WTC11 (cell line): ENCODE results near the gene RUNX1. TPM values are rescaled to one million over a fixed set of nuclear protein-coding genes. Genes with fewer than 3 reads are reported as not detected.

Source experiments
- ATAC-seq: fragments of 200-7000 bp; cut with Tn5 transposase; 2 replicates; pipeline ENCODE4 v1.10.0; 2021; ENCODE audit warnings: mild to moderate bottlenecking, moderate library complexity
- CTCF ChIA-PET: fragments of 300-600 bp; sonication (Branson Sonifier 250); formaldehyde crosslinking; loops from one replicate; lab custom pipeline; 2021; ENCODE audit warnings: antibody characterized with exemption; lab: Charles Lee
- POLR2A ChIA-PET: fragments of 350-600 bp; sonication (Branson Sonifier 250); formaldehyde crosslinking; loops from one replicate; lab custom pipeline; 2021; ENCODE audit warnings: antibody characterized with exemption; lab: Charles Lee
- DNase-seq: peaks from one replicate; pipeline ENCODE4 v3.0.0; 2021; ENCODE audit warnings: low spot score
- H3K27ac Mint-ChIP-seq: 2 replicates; pipeline ENCODE4 v1.8.0; 2021; ENCODE audit warnings: mixed read lengths
- H3K27me3 Mint-ChIP-seq: 2 replicates; pipeline ENCODE4 v1.8.0; 2021; ENCODE audit warnings: low read depth, mild to moderate bottlenecking, moderate library complexity, mixed read lengths
- H3K36me3 Mint-ChIP-seq: 2 replicates; pipeline ENCODE4 v1.8.0; 2021; ENCODE audit warnings: mixed read lengths
- H3K4me1 Mint-ChIP-seq: 2 replicates; pipeline ENCODE4 v1.8.0; 2022; ENCODE audit warnings: mixed read lengths
- H3K4me3 Mint-ChIP-seq: 2 replicates; pipeline ENCODE4 v1.8.0; 2021; ENCODE audit warnings: mild to moderate bottlenecking, moderate library complexity, mixed read lengths
- H3K9me3 Mint-ChIP-seq: 2 replicates; pipeline ENCODE4 v1.8.0; 2021; ENCODE audit warnings: mixed read lengths
- ATF3 ChIP-seq: sonication (generic); formaldehyde crosslinking; conservative IDR thresholded peaks from 2 replicates; pipeline ENCODE4 v1.8.1; 2022; ENCODE audit warnings: mild to moderate bottlenecking, missing genetic modification reagents
- CTCF ChIP-seq: fragments of 200-600 bp; IDR thresholded peaks from 2 replicates; pipeline ENCODE4 v1.8.0; 2022; ENCODE audit warnings: antibody characterized with exemption
- FOXP1 ChIP-seq: sonication (generic); formaldehyde crosslinking; IDR thresholded peaks from 2 replicates; pipeline ENCODE4 v1.8.0; 2022; ENCODE audit warnings: missing genetic modification reagents, mild to moderate bottlenecking, moderate library complexity, borderline replicate concordance
- HMGA2 ChIP-seq: fragments of 250-450 bp; sonication (Bioruptor Pico); IDR thresholded peaks from 2 replicates; pipeline ENCODE4 v1.4.0; 2021; ENCODE audit warnings: mild to moderate bottlenecking, moderate library complexity
- HMGXB4 ChIP-seq: sonication (generic); formaldehyde crosslinking; IDR thresholded peaks from 2 replicates; pipeline ENCODE4 v1.8.1; 2023; ENCODE audit warnings: mild to moderate bottlenecking, moderate library complexity, missing genetic modification reagents
- JUN ChIP-seq: sonication (generic); formaldehyde crosslinking; IDR thresholded peaks from 2 replicates; pipeline ENCODE4 v1.8.0; 2023; ENCODE audit warnings: mild to moderate bottlenecking, missing genetic modification reagents
- NFE2L1 ChIP-seq: sonication (generic); formaldehyde crosslinking; IDR thresholded peaks from 2 replicates; pipeline ENCODE4 v1.8.1; 2023; ENCODE audit warnings: missing genetic modification reagents
- NFYB ChIP-seq: sonication (generic); formaldehyde crosslinking; conservative IDR thresholded peaks from 2 replicates; pipeline ENCODE4 v1.8.0; 2022; ENCODE audit warnings: low read depth, missing genetic modification reagents
- NR2C2 ChIP-seq: sonication (generic); formaldehyde crosslinking; IDR thresholded peaks from 2 replicates; pipeline ENCODE4 v1.8.0; 2022; ENCODE audit warnings: mild to moderate bottlenecking, missing genetic modification reagents
- PRDM15 ChIP-seq: sonication (generic); formaldehyde crosslinking; IDR thresholded peaks from 2 replicates; pipeline ENCODE4 v1.8.0; 2022; ENCODE audit warnings: missing genetic modification reagents
- SMAD3 ChIP-seq: sonication (generic); formaldehyde crosslinking; IDR thresholded peaks from 2 replicates; pipeline ENCODE4 v1.8.0; 2022; ENCODE audit warnings: missing genetic modification reagents, mild to moderate bottlenecking, borderline replicate concordance
- SMAD4 ChIP-seq: sonication (generic); formaldehyde crosslinking; IDR thresholded peaks from 2 replicates; pipeline ENCODE4 v1.8.0; 2022; ENCODE audit warnings: mild to moderate bottlenecking, missing genetic modification reagents
- ZBTB43 ChIP-seq: sonication (generic); formaldehyde crosslinking; IDR thresholded peaks from 2 replicates; pipeline ENCODE4 v1.8.1; 2023; ENCODE audit warnings: mild to moderate bottlenecking, missing genetic modification reagents
- ZNF263 ChIP-seq: sonication (generic); formaldehyde crosslinking; IDR thresholded peaks from 2 replicates; pipeline ENCODE4 v1.8.1; 2022; ENCODE audit warnings: low read depth, mild to moderate bottlenecking, moderate library complexity, missing genetic modification reagents
- ZNF512 ChIP-seq: sonication (generic); formaldehyde crosslinking; IDR thresholded peaks from 2 replicates; pipeline ENCODE4 v1.8.1; 2022; ENCODE audit warnings: missing genetic modification reagents, borderline replicate concordance
- total RNA-seq: library from RNA; stranded (reverse); gene quantifications from 3 replicates; pipeline ENCODE4 v1.2.3, GENCODE V29; 2021
- TF ChIP-seq, protein P1 (sequence below): sonication (generic); formaldehyde crosslinking; IDR thresholded peaks from 2 replicates; pipeline ENCODE4 v1.8.1; 2023; ENCODE audit warnings: mild to moderate bottlenecking, missing genetic modification reagents, moderate library complexity
- TF ChIP-seq, protein P2 (sequence below): sonication (generic); formaldehyde crosslinking; IDR thresholded peaks from 2 replicates; pipeline ENCODE4 v1.8.0; 2022; ENCODE audit warnings: mild to moderate bottlenecking, missing genetic modification reagents
- TF ChIP-seq, protein P3 (sequence below): sonication (generic); formaldehyde crosslinking; IDR thresholded peaks from 2 replicates; pipeline ENCODE4 v1.8.1; 2023; ENCODE audit warnings: mild to moderate bottlenecking, missing genetic modification reagents

RUNX1 gene
- total RNA-seq, 1 experiment from 2014 or later: 2.2 TPM

GRCh38 chr21:34948157-34948556 lies 100.9 kb downstream of the RUNX1 start (continued):
- TF ChIP-seq, protein P1, sequence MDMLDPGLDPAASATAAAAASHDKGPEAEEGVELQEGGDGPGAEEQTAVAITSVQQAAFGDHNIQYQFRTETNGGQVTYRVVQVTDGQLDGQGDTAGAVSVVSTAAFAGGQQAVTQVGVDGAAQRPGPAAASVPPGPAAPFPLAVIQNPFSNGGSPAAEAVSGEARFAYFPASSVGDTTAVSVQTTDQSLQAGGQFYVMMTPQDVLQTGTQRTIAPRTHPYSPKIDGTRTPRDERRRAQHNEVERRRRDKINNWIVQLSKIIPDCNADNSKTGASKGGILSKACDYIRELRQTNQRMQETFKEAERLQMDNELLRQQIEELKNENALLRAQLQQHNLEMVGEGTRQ: no peak
- TF ChIP-seq HMGA2 (CRISPR knock-in tag): no peak
- TF ChIP-seq, all 79 proteins: peak for 0

GRCh38 chr21:34946916-34947534 lies 102.1 kb downstream of the RUNX1 start:
- Mint-ChIP-seq H3K4me3 (no peak overlapping the region), H3K27ac (no peak overlapping the region), H3K27me3 (no peaks in the 10 kb centered on the region), H3K4me1 (no peaks in the 10 kb centered on the region), H3K36me3 (no peaks in the 10 kb centered on the region), H3K9me3 (0 out of 2 replicates have a peak, but pooled peaks cover 8% of the 10 kb centered on the region)
- TF ChIP-seq, protein P2, sequence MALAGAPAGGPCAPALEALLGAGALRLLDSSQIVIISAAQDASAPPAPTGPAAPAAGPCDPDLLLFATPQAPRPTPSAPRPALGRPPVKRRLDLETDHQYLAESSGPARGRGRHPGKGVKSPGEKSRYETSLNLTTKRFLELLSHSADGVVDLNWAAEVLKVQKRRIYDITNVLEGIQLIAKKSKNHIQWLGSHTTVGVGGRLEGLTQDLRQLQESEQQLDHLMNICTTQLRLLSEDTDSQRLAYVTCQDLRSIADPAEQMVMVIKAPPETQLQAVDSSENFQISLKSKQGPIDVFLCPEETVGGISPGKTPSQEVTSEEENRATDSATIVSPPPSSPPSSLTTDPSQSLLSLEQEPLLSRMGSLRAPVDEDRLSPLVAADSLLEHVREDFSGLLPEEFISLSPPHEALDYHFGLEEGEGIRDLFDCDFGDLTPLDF: no peak
- TF ChIP-seq ATF3 (CRISPR knock-in tag) (no peak), SMAD4 (CRISPR knock-in tag) (no peak), NFE2L1 (no peak), NR2C2 (CRISPR knock-in tag) (no peak), NFYB (no peak), ZNF263 (CRISPR knock-in tag) (no peak), JUN (no peak), HMGXB4 (no peak), HMGA2 (CRISPR knock-in tag) (no peak), SMAD3 (CRISPR knock-in tag) (no peak), CTCF (no peak), ZBTB43 (CRISPR knock-in tag) (no peak), PRDM15 (no peak), FOXP1 (no peak), ZNF512 (CRISPR knock-in tag) (no peak)
- TF ChIP-seq, protein P3, sequence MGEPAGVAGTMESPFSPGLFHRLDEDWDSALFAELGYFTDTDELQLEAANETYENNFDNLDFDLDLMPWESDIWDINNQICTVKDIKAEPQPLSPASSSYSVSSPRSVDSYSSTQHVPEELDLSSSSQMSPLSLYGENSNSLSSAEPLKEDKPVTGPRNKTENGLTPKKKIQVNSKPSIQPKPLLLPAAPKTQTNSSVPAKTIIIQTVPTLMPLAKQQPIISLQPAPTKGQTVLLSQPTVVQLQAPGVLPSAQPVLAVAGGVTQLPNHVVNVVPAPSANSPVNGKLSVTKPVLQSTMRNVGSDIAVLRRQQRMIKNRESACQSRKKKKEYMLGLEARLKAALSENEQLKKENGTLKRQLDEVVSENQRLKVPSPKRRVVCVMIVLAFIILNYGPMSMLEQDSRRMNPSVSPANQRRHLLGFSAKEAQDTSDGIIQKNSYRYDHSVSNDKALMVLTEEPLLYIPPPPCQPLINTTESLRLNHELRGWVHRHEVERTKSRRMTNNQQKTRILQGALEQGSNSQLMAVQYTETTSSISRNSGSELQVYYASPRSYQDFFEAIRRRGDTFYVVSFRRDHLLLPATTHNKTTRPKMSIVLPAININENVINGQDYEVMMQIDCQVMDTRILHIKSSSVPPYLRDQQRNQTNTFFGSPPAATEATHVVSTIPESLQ (CRISPR knock-in tag): no peak
- ChIA-PET CTCF (no interaction called here), POLR2A (no interaction called here)
- DNase-seq (no peak), ATAC-seq (no peak)
